H1 (cell line): ENCODE results near the gene SMC3. TPM values are rescaled to one million over a fixed set of nuclear protein-coding genes. Genes with fewer than 3 reads are reported as not detected.

Source experiments
- CTCF ChIA-PET: fragments of 300-600 bp; sonication (Branson Sonifier 250); formaldehyde crosslinking; loops from one replicate; lab custom pipeline; 2021; ENCODE audit not compliant: partially characterized antibody; lab: Charles Lee
- POLR2A ChIA-PET: fragments of 300-600 bp; sonication (Branson Sonifier 250); formaldehyde crosslinking; loops from one replicate; lab custom pipeline; 2021; ENCODE audit warnings: inconsistent platforms; ENCODE audit not compliant: partially characterized antibody; lab: Charles Lee
- DNase-seq, 2 experiments: peaks; one replicate each; pipeline versions ENCODE4 v3.0.0 to v3.0.0-alpha.2; 2010 to 2022; ENCODE audit warnings: low spot score in 2 of 2, low read depth in 1 of 2, mixed read lengths in 1 of 2
- FAIRE-seq: peaks from 2 replicates; lab custom pipeline; 2011; peaks lifted over from hg19 to GRCh38; lab: Jason Lieb, UNC
- H2AFZ ChIP-seq: 2 replicates; pipeline ENCODE4 v1.8.1; 2012; ENCODE audit warnings: low read length, inconsistent platforms
- H2AK5ac ChIP-seq: 2 replicates; pipeline ENCODE4 v1.6.1; 2013; ENCODE audit warnings: low read depth, low read length
- H2BK120ac ChIP-seq: replicated peaks from 2 replicates; pipeline ENCODE3; 2013; ENCODE audit warnings: low read depth, low read length, inconsistent platforms
- H2BK12ac ChIP-seq: 2 replicates; pipeline ENCODE4 v1.6.1; 2013; ENCODE audit warnings: low read depth, low read length
- H2BK15ac ChIP-seq: 2 replicates; pipeline ENCODE4 v1.6.1; 2013; ENCODE audit warnings: low read length
- H2BK20ac ChIP-seq: 2 replicates; pipeline ENCODE4 v1.6.1; 2013; ENCODE audit warnings: low read length
- H2BK5ac ChIP-seq: 2 replicates; pipeline ENCODE4 v1.6.1; 2013; ENCODE audit warnings: low read depth, low read length
- H3K14ac ChIP-seq: 2 replicates; pipeline ENCODE4 v1.6.1; 2013; ENCODE audit warnings: inconsistent platforms; ENCODE audit not compliant: insufficient read length
- H3K18ac ChIP-seq: 2 replicates; pipeline ENCODE4 v1.6.1; 2013; ENCODE audit warnings: low read length; ENCODE audit errors: extremely low read depth
- H3K23ac ChIP-seq: 2 replicates; pipeline ENCODE4 v1.6.1; 2013; ENCODE audit warnings: inconsistent platforms; ENCODE audit not compliant: insufficient read length
- H3K23me2 ChIP-seq: 2 replicates; pipeline ENCODE4 v1.6.1; 2013; ENCODE audit warnings: low read depth, low read length
- H3K27ac ChIP-seq: 2 replicates; pipeline ENCODE4 v1.6.1; 2011; ENCODE audit warnings: low read depth, low read length, inconsistent platforms
- H3K27me3 ChIP-seq, 4 experiments: replicated peaks in 1 of 4; 1 replicate in 1 of 4; 2 replicates in 3 of 4; pipeline versions ENCODE4 v1.6.1 to v1.8.1; 2011 to 2013; ENCODE audit warnings: low read length in 3 of 4, mild to moderate bottlenecking in 3 of 4, inconsistent platforms in 2 of 4, mixed read lengths in 2 of 4, moderate library complexity in 1 of 4; ENCODE audit not compliant: control insufficient read depth in 3 of 4, insufficient read depth in 3 of 4; ENCODE audit errors: extremely low read depth in 1 of 4
- H3K36me3 ChIP-seq, 4 experiments: 2 replicates each; pipeline versions ENCODE4 v1.6.1 to v1.8.1; 2011 to 2013; ENCODE audit warnings: mild to moderate bottlenecking in 4 of 4, low read length in 3 of 4, moderate library complexity in 2 of 4, control low read depth in 1 of 4, inconsistent platforms in 1 of 4; ENCODE audit not compliant: insufficient read depth in 4 of 4, control insufficient read depth in 2 of 4
- H3K4ac ChIP-seq: replicated peaks from 2 replicates; pipeline ENCODE3; 2013; ENCODE audit warnings: low read length, low read depth, mixed read lengths, inconsistent platforms; ENCODE audit not compliant: insufficient read length
- H3K4me1 ChIP-seq, 4 experiments: replicated peaks in 1 of 4; 1 replicate in 1 of 4; 2 replicates in 3 of 4; pipeline versions ENCODE4 v1.6.1 to v1.8.1; 2011 to 2013; ENCODE audit warnings: low read length in 3 of 4, inconsistent platforms in 2 of 4, mixed read lengths in 1 of 4; ENCODE audit not compliant: insufficient read depth in 4 of 4, control insufficient read depth in 3 of 4
- H3K4me2 ChIP-seq, 2 experiments: 2 replicates each; pipeline versions ENCODE4 v1.6.1 to v1.8.1; 2011 to 2013; ENCODE audit warnings: low read depth in 2 of 2, low read length in 2 of 2, control low read depth in 1 of 2, inconsistent platforms in 1 of 2, mild to moderate bottlenecking in 1 of 2; ENCODE audit not compliant: insufficient read depth in 1 of 2
- H3K4me3 ChIP-seq, 4 experiments: fragments of 200-600, 300-600 bp in 1 of 4; sonication (generic), shearing (Covaris generic), sonication (Bioruptor Twin) in 1 of 4; 2 replicates each; pipeline versions ENCODE4 v1.5.1 to v1.8.1; 2011 to 2016; ENCODE audit warnings: low read length in 4 of 4, low read depth in 3 of 4, control low read depth in 2 of 4, inconsistent platforms in 2 of 4, mild to moderate bottlenecking in 2 of 4, mixed read lengths in 1 of 4, moderate library complexity in 1 of 4; ENCODE audit not compliant: insufficient read depth in 2 of 4; ENCODE audit errors: extremely low read depth in 1 of 4
- H3K56ac ChIP-seq: replicated peaks from 2 replicates; pipeline ENCODE3; 2013; ENCODE audit warnings: low read depth, mild to moderate bottlenecking, mixed read lengths, low read length, inconsistent platforms; ENCODE audit not compliant: insufficient read length
- H3K79me1 ChIP-seq: 2 replicates; pipeline ENCODE4 v1.6.1; 2013; ENCODE audit warnings: low read depth, low read length, control low read depth
- H3K79me2 ChIP-seq, 2 experiments: 2 replicates each; pipeline versions ENCODE4 v1.6.1 to v1.8.1; 2012 to 2013; ENCODE audit warnings: low read length in 2 of 2, mild to moderate bottlenecking in 2 of 2, inconsistent platforms in 1 of 2; ENCODE audit not compliant: insufficient read depth in 2 of 2, control insufficient read depth in 1 of 2
- H3K9ac ChIP-seq, 4 experiments: replicated peaks in 1 of 4; 1 replicate in 1 of 4; 2 replicates in 3 of 4; pipeline versions ENCODE4 v1.6.1 to v1.8.1; 2011 to 2013; ENCODE audit warnings: low read depth in 3 of 4, low read length in 3 of 4, control low read depth in 2 of 4, mild to moderate bottlenecking in 2 of 4, moderate library complexity in 2 of 4, inconsistent platforms in 1 of 4; ENCODE audit errors: extremely low read depth in 1 of 4
- H3K9me3 ChIP-seq, 2 experiments: 2 replicates each; pipeline versions ENCODE4 v1.6.1 to v1.8.1; 2012 to 2013; ENCODE audit warnings: mild to moderate bottlenecking in 2 of 2, moderate library complexity in 2 of 2, control low read depth in 1 of 2, inconsistent platforms in 1 of 2, low read depth in 1 of 2, low read length in 1 of 2, mixed read lengths in 1 of 2; ENCODE audit not compliant: insufficient read depth in 2 of 2
- H4K20me1 ChIP-seq, 2 experiments: replicated peaks in 1 of 2; 2 replicates each; pipeline versions ENCODE3 to v1.8.1; 2011 to 2013; ENCODE audit warnings: inconsistent platforms in 2 of 2, low read length in 2 of 2, mild to moderate bottlenecking in 1 of 2; ENCODE audit not compliant: insufficient read depth in 2 of 2, control insufficient read depth in 1 of 2
- H4K5ac ChIP-seq: 2 replicates; pipeline ENCODE4 v1.6.1; 2013; ENCODE audit warnings: low read length, low read depth, mixed read lengths, inconsistent platforms; ENCODE audit not compliant: insufficient read length
- H4K8ac ChIP-seq: 2 replicates; pipeline ENCODE4 v1.8.0; 2013; ENCODE audit warnings: mild to moderate bottlenecking, moderate library complexity, low read length, inconsistent platforms; ENCODE audit not compliant: insufficient read depth; ENCODE audit errors: extremely low read depth
- H4K91ac ChIP-seq: replicated peaks from 2 replicates; pipeline ENCODE3; 2013; ENCODE audit warnings: low read length, mixed read lengths, inconsistent platforms; ENCODE audit not compliant: insufficient read length
- ATF3 ChIP-seq: IDR thresholded peaks from 2 replicates; pipeline ENCODE4 v1.6.1; 2011; ENCODE audit warnings: low read depth, mild to moderate bottlenecking, low read length; ENCODE audit not compliant: insufficient read depth
- CBX5 ChIP-seq: fragments of 300-800, 300-1000 bp; sonication (generic); IDR thresholded peaks from 2 replicates; pipeline ENCODE4 v1.7.1; 2016; ENCODE audit warnings: antibody characterized with exemption, low read length, low read depth
- CHD2 ChIP-seq: IDR thresholded peaks from 2 replicates; pipeline ENCODE4 v1.6.1; 2012; ENCODE audit warnings: low read length, improper control_type of control experiment
- HDAC6 ChIP-seq: IDR thresholded peaks from one replicate; pipeline ENCODE4 v1.7.1; 2012; ENCODE audit warnings: low read depth, mild to moderate bottlenecking, inconsistent platforms, low read length, moderate library complexity
- JUN ChIP-seq: IDR thresholded peaks from 2 replicates; pipeline ENCODE4 v1.6.1; 2011; ENCODE audit warnings: low read depth, mild to moderate bottlenecking, improper control_type of control experiment, low read length
- MAX ChIP-seq: IDR thresholded peaks from 2 replicates; pipeline ENCODE4 v1.6.1; 2012; ENCODE audit warnings: inconsistent platforms
- NANOG ChIP-seq: IDR thresholded peaks from 2 replicates; pipeline ENCODE4 v1.6.1; 2011; ENCODE audit warnings: low read length, low read depth, mild to moderate bottlenecking, inconsistent platforms; ENCODE audit not compliant: insufficient read depth, poor library complexity, severe bottlenecking
- NRF1 ChIP-seq: IDR thresholded peaks from 2 replicates; pipeline ENCODE4 v1.6.1; 2011; ENCODE audit warnings: mild to moderate bottlenecking, low read depth, low read length, improper control_type of control experiment
- RBBP5 ChIP-seq: IDR thresholded peaks from 2 replicates; pipeline ENCODE4 v1.7.1; 2012; ENCODE audit warnings: low read depth, mild to moderate bottlenecking, inconsistent platforms, low read length, moderate library complexity, borderline replicate concordance
- RFX5 ChIP-seq: IDR thresholded peaks from 2 replicates; pipeline ENCODE4 v1.6.1; 2011; ENCODE audit warnings: low read depth, low read length, improper control_type of control experiment, borderline replicate concordance
- SP4 ChIP-seq: IDR thresholded peaks from 2 replicates; pipeline ENCODE4 v1.6.1; 2012; ENCODE audit warnings: low read length, inconsistent platforms
- WGBS, 2 experiments: shearing (Covaris generic) in 1 of 2; methylation state at CpG; one replicate each; pipeline versions ENCODE4 v1.1.6 to v1.1.7; 2013 to 2015; ENCODE audit warnings: low lambda C conversion rate in 2 of 2, mixed read lengths in 2 of 2, inconsistent platforms in 1 of 2, low coverage in 1 of 2, missing lambda C conversion rate in 1 of 2; ENCODE audit not compliant: insufficient replicate concordance in 2 of 2, insufficient coverage in 1 of 2, insufficient read length in 1 of 2; ENCODE audit errors: extremely low coverage in 1 of 2, missing lambda C conversion rate in 1 of 2; 5-methylcytosine and 5-hydroxymethylcytosine counted together
- polyA plus RNA-seq, 7 experiments: library from polyadenylated mRNA; depleted of rRNA in 3 of 7; stranded (reverse) in 5 of 7; unstranded in 2 of 7; fragments of >200 nt in 5 of 7; fragments of 200-250 nt in 2 of 7; gene quantifications; 1 replicate in 5 of 7; 2 replicates in 1 of 7; 4 replicates in 1 of 7; pipeline versions ENCODE4 v1.2.1 to v1.2.3, GENCODE V29; 2011 to 2013; ENCODE audit warnings: missing spikeins in 2 of 7, mixed read lengths in 2 of 7
- total RNA-seq: library from RNA; stranded (reverse); fragmentation: NEBNext Ultra II Directional; extraction: Animal tissue kit (Norgen Biotek cat#: 25700); gene quantifications from 2 replicates; pipeline ENCODE4 v1.2.1, GENCODE V29; 2021

The SMC3 gene
- total and polyA plus RNA-seq, 2 of the 8 experiments (the other 6 are each of a cell fraction or from before 2014, with no cell fraction given): 12.7 to 93.4 TPM

GRCh38 chr10:110533149-110533548 lies 34.3 kb upstream of the SMC3 start:
- H2BK120ac ChIP-seq: no peak overlapping the region
- H2AK5ac ChIP-seq: no peak overlapping the region
- FAIRE-seq (no peak), DNase-seq (no peak)
- H2BK12ac ChIP-seq: no peak overlapping the region
- no peak overlapping the region for H3K27ac ChIP-seq
- ChIA-PET CTCF (interaction anchor here (0.7 to 3.4 kb wide), 7 partner anchors 14 to 226 kb away, joined by 3 to 16 read pairs (median 3); no protein-coding TSS in a partner anchor), POLR2A (interaction anchor here (1.1 to 1.3 kb wide), 2 partner anchors 60 to 179 kb away, joined by 3 read pairs; no protein-coding TSS in a partner anchor)
- no peaks in the 10 kb centered on the region for H3K79me1 ChIP-seq
- H3K14ac ChIP-seq: no peak overlapping the region
- no peaks in the 10 kb centered on the region for H3K79me2 ChIP-seq
- no peak overlapping the region for H3K23ac ChIP-seq
- 72% methylated on average over 3 of the region's 3 CpGs; no CpG with 5 or more reads in 1 of the 2 experiments for WGBS, 2 experiments
- no peaks in the 10 kb centered on the region for H3K36me3 ChIP-seq
- H3K4me3 ChIP-seq: no peak overlapping the region
- no peak overlapping the region for H3K56ac ChIP-seq
- peak overlapping the region in 1 of 4 experiments; percentile 10; a peak in 1 of 7 replicates for H3K9ac ChIP-seq
- peaks cover 2% of the 10 kb centered on the region; the same call in 1 of the 2 replicates for H3K23me2 ChIP-seq
- 0 out of 2 replicates have a peak overlapping the region, but pooled peaks have one; percentile 48 for H2BK20ac ChIP-seq
- H2AFZ ChIP-seq: 0 out of 2 replicates have a peak overlapping the region, but pooled peaks have one; percentile 77
- no peaks in the 10 kb centered on the region for H3K9me3 ChIP-seq
- H2BK15ac ChIP-seq: 0 out of 2 replicates have a peak overlapping the region, but pooled peaks have one; percentile 53
- no peak overlapping the region for H4K8ac ChIP-seq
- no peak overlapping the region for H3K18ac ChIP-seq
- no peak overlapping the region for H3K4ac ChIP-seq
- no peaks in the 10 kb centered on the region for H4K20me1 ChIP-seq
- H4K5ac ChIP-seq: no peak overlapping the region
- no peak overlapping the region for H3K4me2 ChIP-seq
- no peak overlapping the region for H4K91ac ChIP-seq
- 0 out of 2 replicates have a peak overlapping the region, but pooled peaks have one; percentile 8 for H2BK5ac ChIP-seq
- peaks cover 4 to 17% (median 5%) of the 10 kb centered on the region in 4 experiments for H3K4me1 ChIP-seq
- no peaks in the 10 kb centered on the region for H3K27me3 ChIP-seq
- TF ChIP-seq JUN (no peak), RBBP5 (no peak), RFX5 (no peak), ATF3 (no peak), CHD2 (no peak), MAX (no peak), CBX5 (no peak), HDAC6 (no peak), SP4 (no peak), NANOG (no peak), NRF1 (no peak)
